ENCODE results near the gene RBPMS2. TPM values are rescaled to one million over a fixed set of nuclear protein-coding genes. Genes with fewer than 3 reads are reported as not detected.

The RBPMS2 gene
- total RNA-seq, 1 donor from 2014 or later, result 276 TPM

- Histone ChIP-seq H3K36me3 (no peaks in the 10 kb centered on the region), H3K9me3 (replicated peaks) (no peaks in the 10 kb centered on the region), H3K4me1 (peaks cover 77% of the 10 kb centered on the region), H3K4me3 (peak overlapping the region; percentile 96), H3K27me3 (ENCODE audit: low read depth) (no peaks in the 10 kb centered on the region), H3K27ac (replicated peaks) (peak overlapping the region; percentile 87)
- no peak for TF ChIP-seq CTCF (IDR thresholded peaks at IDR 0.05; ENCODE audit: borderline replicate concordance)
- no peak for DNase-seq
- intact Hi-C loops (cut with micrococcal nuclease), result no loop called here
Measured at GRCh38 chr15:64701051-64701450, 74.3 kb downstream of the RBPMS2 start.

- TF ChIP-seq CTCF (IDR thresholded peaks at IDR 0.05; ENCODE audit: borderline replicate concordance), result no peak
- Histone ChIP-seq H3K36me3 (peaks cover 4% of the 10 kb centered on the region), H3K27me3 (ENCODE audit: low read depth) (no peaks in the 10 kb centered on the region), H3K4me3 (peak overlapping the region; percentile 96), H3K9me3 (replicated peaks) (no peaks in the 10 kb centered on the region), H3K4me1 (peaks cover 89% of the 10 kb centered on the region), H3K27ac (replicated peaks) (peak overlapping the region; percentile 87)
- intact Hi-C loops (cut with micrococcal nuclease), result no loop called here
- DNase-seq, result peak; percentile 42
Measured at GRCh38 chr15:64699751-64700388, 75.5 kb downstream of the RBPMS2 start.

GRCh38 chr15:64698823-64699222 lies 76.6 kb downstream of the RBPMS2 start:
- no peak for TF ChIP-seq CTCF (IDR thresholded peaks at IDR 0.05; ENCODE audit: borderline replicate concordance)
- H3K27me3 ChIP-seq (ENCODE audit: low read depth), result no peaks in the 10 kb centered on the region
- intact Hi-C loops (cut with micrococcal nuclease), result no loop called here
- H3K36me3 ChIP-seq, result peaks cover 13% of the 10 kb centered on the region
- no peak for DNase-seq
- peaks cover 98% of the 10 kb centered on the region for H3K4me1 ChIP-seq
- peak overlapping the region; percentile 87 for H3K27ac ChIP-seq (replicated peaks)
- peak overlapping the region; percentile 96 for H3K4me3 ChIP-seq
- H3K9me3 ChIP-seq (replicated peaks), result no peaks in the 10 kb centered on the region

- no peak for DNase-seq
- TF ChIP-seq CTCF (IDR thresholded peaks at IDR 0.05; ENCODE audit: borderline replicate concordance), result no peak
- H3K9me3 ChIP-seq (replicated peaks), result no peaks in the 10 kb centered on the region
- H3K4me1 ChIP-seq, result peaks cover 100% of the 10 kb centered on the region
- peaks cover 16% of the 10 kb centered on the region for H3K36me3 ChIP-seq
- H3K27ac ChIP-seq (replicated peaks), result peak overlapping the region; percentile 87
- peak overlapping the region; percentile 96 for H3K4me3 ChIP-seq
- intact Hi-C loops (cut with micrococcal nuclease), result no loop called here
- H3K27me3 ChIP-seq (ENCODE audit: low read depth), result no peaks in the 10 kb centered on the region
Measured at GRCh38 chr15:64697911-64698369, 77.4 kb downstream of the RBPMS2 start.

- no peaks in the 10 kb centered on the region for H3K9me3 ChIP-seq (replicated peaks)
- peaks cover 22% of the 10 kb centered on the region for H3K36me3 ChIP-seq
- H3K4me3 ChIP-seq, result no peak overlapping the region
- DNase-seq, result no peak
- peak overlapping the region; percentile 87 for H3K27ac ChIP-seq (replicated peaks)
- intact Hi-C loops (cut with micrococcal nuclease), result no loop called here
- H3K27me3 ChIP-seq (ENCODE audit: low read depth), result no peaks in the 10 kb centered on the region
- H3K4me1 ChIP-seq, result peaks cover 100% of the 10 kb centered on the region
- no peak for TF ChIP-seq CTCF (IDR thresholded peaks at IDR 0.05; ENCODE audit: borderline replicate concordance)
Measured at GRCh38 chr15:64696481-64696880, 78.9 kb downstream of the RBPMS2 start.
